SK-N-SH (cell line): ENCODE measurements around the gene WWTR1. TPM values are rescaled to one million over a fixed set of nuclear protein-coding genes. Genes with fewer than 3 reads are reported as not detected.

Experiments
- CTCF ChIA-PET: fragments of 300-600, 350-600 bp; formaldehyde crosslinking; extraction: SDS; loops from one replicate; lab custom pipeline; 2021; lab: Yijun Ruan, JAX
- POLR2A ChIA-PET: fragments of 350-600 bp; sonication (Branson Sonifier 250); formaldehyde crosslinking; extraction: SDS; loops from one replicate; lab custom pipeline; 2020; ENCODE audit warnings: antibody characterized with exemption, inconsistent platforms; lab: Yijun Ruan, JAX
- DNase-seq: peaks from one replicate; pipeline ENCODE4 v3.0.0; 2012
- H2AFZ ChIP-seq: fragments of 200-600 bp; sonication (generic); 2 replicates; pipeline ENCODE4 v1.8.1; 2016; ENCODE audit warnings: antibody characterized with exemption, mild to moderate bottlenecking, low read depth
- H3F3A ChIP-seq: fragments of 200-600 bp; sonication (generic); replicated peaks from 2 replicates; pipeline ENCODE3; 2016; ENCODE audit warnings: antibody characterized with exemption, mild to moderate bottlenecking; ENCODE audit not compliant: insufficient read depth
- H3K27ac ChIP-seq, 2 experiments: fragments of 200-500 bp in 1 of 2; fragments of 200-600 bp in 1 of 2; sonication (Bioruptor generic) in 1 of 2; sonication (generic), shearing (Covaris generic) in 1 of 2; 2 replicates each; pipeline versions ENCODE4 v1.5.1 to v1.6.1; 2014 to 2016; ENCODE audit warnings: low read depth in 2 of 2, inconsistent platforms in 1 of 2, low read length in 1 of 2, mild to moderate bottlenecking in 1 of 2, mixed read lengths in 1 of 2
- H3K27me3 ChIP-seq: fragments of 200-600 bp; sonication (generic), shearing (Covaris generic); 2 replicates; pipeline ENCODE4 v1.6.1; 2016; ENCODE audit warnings: mixed run types; ENCODE audit not compliant: insufficient read depth
- H3K36me3 ChIP-seq, 2 experiments: fragments of 200-500 bp in 1 of 2; fragments of 200-600 bp in 1 of 2; sonication (Bioruptor generic) in 1 of 2; sonication (generic) in 1 of 2; replicated peaks in 1 of 2; 2 replicates each; pipeline versions ENCODE3 to v1.5.1; 2014 to 2016; ENCODE audit warnings: low read length in 1 of 2, mild to moderate bottlenecking in 1 of 2; ENCODE audit not compliant: insufficient read depth in 2 of 2, control insufficient read depth in 1 of 2
- H3K4me1 ChIP-seq, 2 experiments: fragments of 200-500 bp in 1 of 2; fragments of 200-600 bp in 1 of 2; sonication (Bioruptor generic) in 1 of 2; sonication (generic), shearing (Covaris generic) in 1 of 2; 2 replicates each; pipeline versions ENCODE4 v1.5.1 to v1.6.1; 2014 to 2016; ENCODE audit warnings: low read depth in 1 of 2, low read length in 1 of 2, mixed run types in 1 of 2; ENCODE audit not compliant: insufficient read depth in 2 of 2, control insufficient read depth in 1 of 2
- H3K4me2 ChIP-seq: fragments of 200-600 bp; sonication (generic), shearing (Covaris generic); 2 replicates; pipeline ENCODE4 v1.6.1; 2017; ENCODE audit warnings: mixed run types
- H3K4me3 ChIP-seq, 2 experiments: fragments of 200-500 bp in 1 of 2; fragments of 200-600 bp in 1 of 2; sonication (Bioruptor generic) in 1 of 2; sonication (generic), shearing (Covaris generic) in 1 of 2; 2 replicates each; pipeline versions ENCODE4 v1.5.1 to v1.8.1; 2014 to 2016; ENCODE audit warnings: low read depth in 2 of 2, inconsistent platforms in 1 of 2, low read length in 1 of 2, mild to moderate bottlenecking in 1 of 2, mixed read lengths in 1 of 2, moderate library complexity in 1 of 2
- H3K79me2 ChIP-seq: fragments of 200-600 bp; sonication (generic); 2 replicates; pipeline ENCODE4 v1.8.1; 2017; ENCODE audit warnings: mild to moderate bottlenecking; ENCODE audit not compliant: insufficient read depth
- H3K9ac ChIP-seq: fragments of 200-600 bp; sonication (generic); 2 replicates; pipeline ENCODE4 v1.6.1; 2017; ENCODE audit warnings: mixed run types
- H3K9me2 ChIP-seq: fragments of 200-600 bp; sonication (generic); 2 replicates; pipeline ENCODE4 v1.6.1; 2017; ENCODE audit warnings: mixed run types
- H3K9me3 ChIP-seq: fragments of 200-600 bp; sonication (generic); 2 replicates; pipeline ENCODE4 v1.6.1; 2017; ENCODE audit warnings: mixed run types, mild to moderate bottlenecking, moderate library complexity
- H4K20me1 ChIP-seq: fragments of 200-600 bp; sonication (generic); 2 replicates; pipeline ENCODE4 v1.6.1; 2017; ENCODE audit warnings: mild to moderate bottlenecking, mixed run types; ENCODE audit not compliant: insufficient read depth
- CHD2 ChIP-seq: fragments of 150-350 bp; IDR thresholded peaks from 2 replicates; pipeline ENCODE4 v1.6.1; 2018; ENCODE audit warnings: low read length; ENCODE audit not compliant: partially characterized antibody
- CTCF ChIP-seq: fragments of 200-600 bp; sonication (generic); IDR thresholded peaks from 2 replicates; pipeline ENCODE4 v1.6.1; 2017; ENCODE audit warnings: antibody characterized with exemption, mild to moderate bottlenecking, moderate library complexity
- ELF1 ChIP-seq: IDR thresholded peaks from 2 replicates; pipeline ENCODE4 v1.4.0; 2012
- EP300 ChIP-seq, 2 experiments: IDR thresholded peaks; 2 replicates each; pipeline versions ENCODE4 v1.4.0 to v1.6.1; 2012; ENCODE audit warnings: borderline replicate concordance in 1 of 2, low read depth in 1 of 2, low read length in 1 of 2
- FOSL2 ChIP-seq: IDR thresholded peaks from 2 replicates; pipeline ENCODE4 v1.4.0; 2012; ENCODE audit warnings: low read depth, mild to moderate bottlenecking, moderate library complexity, borderline replicate concordance
- FOXM1 ChIP-seq: IDR thresholded peaks from 2 replicates; pipeline ENCODE4 v1.4.0; 2012; ENCODE audit warnings: low read depth, mild to moderate bottlenecking
- JUND ChIP-seq: IDR thresholded peaks from 2 replicates; pipeline ENCODE4 v1.4.0; 2012
- MAX ChIP-seq: IDR thresholded peaks from 2 replicates; pipeline ENCODE4 v1.4.0; 2012; ENCODE audit warnings: low read depth
- MEF2A ChIP-seq: IDR thresholded peaks from 2 replicates; pipeline ENCODE4 v1.4.0; 2012; ENCODE audit warnings: low read depth, borderline replicate concordance
- NFIC ChIP-seq: IDR thresholded peaks from 2 replicates; pipeline ENCODE4 v1.4.0; 2012; ENCODE audit warnings: borderline replicate concordance
- PBX3 ChIP-seq: IDR thresholded peaks from 2 replicates; pipeline ENCODE4; 2012
- RAD21 ChIP-seq: IDR thresholded peaks from 2 replicates; pipeline ENCODE4 v1.6.1; 2012; ENCODE audit warnings: mild to moderate bottlenecking, low read length
- RCOR1 ChIP-seq: fragments of 150-350 bp; IDR thresholded peaks from 2 replicates; pipeline ENCODE4 v1.6.1; 2017; ENCODE audit warnings: antibody characterized with exemption, low read length
- RXRA ChIP-seq: IDR thresholded peaks from 2 replicates; pipeline ENCODE4 v1.4.0; 2012; ENCODE audit warnings: low read depth, mild to moderate bottlenecking, borderline replicate concordance
- SIN3A ChIP-seq: IDR thresholded peaks from 2 replicates; pipeline ENCODE4 v1.6.1; 2012; ENCODE audit warnings: low read depth, mild to moderate bottlenecking, low read length, moderate library complexity, borderline replicate concordance
- SMC3 ChIP-seq: IDR thresholded peaks from 2 replicates; pipeline ENCODE4 v1.6.1; 2012; ENCODE audit warnings: low read depth, low read length, improper control_type of control experiment
- TAF1 ChIP-seq: IDR thresholded peaks from 2 replicates; pipeline ENCODE4 v1.6.1; 2012; ENCODE audit warnings: low read depth, mild to moderate bottlenecking, low read length, moderate library complexity, borderline replicate concordance
- TCF12 ChIP-seq: IDR thresholded peaks from 2 replicates; pipeline ENCODE4 v1.4.0; 2012
- TEAD4 ChIP-seq: IDR thresholded peaks from 2 replicates; pipeline ENCODE4 v1.4.0; 2012; ENCODE audit warnings: mild to moderate bottlenecking, borderline replicate concordance; ENCODE audit not compliant: insufficient read depth
- ZBTB33 ChIP-seq: IDR thresholded peaks from 2 replicates; pipeline ENCODE4 v1.4.0; 2012; ENCODE audit warnings: low read depth, borderline replicate concordance
- WGBS: methylation state at CpG from one replicate; pipeline ENCODE4 v1.1.6; 2017; ENCODE audit warnings: low lambda C conversion rate; 5-methylcytosine and 5-hydroxymethylcytosine counted together
- polyA plus RNA-seq, 3 experiments: library from polyadenylated mRNA; depleted of rRNA; stranded (reverse); fragments of >200 nt; gene quantifications; 2 replicates each; pipeline ENCODE4 v1.2.3, GENCODE V29; 2012

The WWTR1 gene
- polyA plus RNA-seq, 1 of the 3 experiments (the other 2 are of a cell fraction) = 60.6 TPM

- DNase-seq = no peak
Observed at GRCh38 chr3:149579838-149580542, 77.8 kb downstream of the WWTR1 start.

GRCh38 chr3:149579161-149579560 is 78.7 kb downstream of the WWTR1 start:
- DNase-seq = no peak
- no peak overlapping the region for H2AFZ ChIP-seq
- peaks cover 45% of the 10 kb centered on the region for H3K79me2 ChIP-seq
- H3K9ac ChIP-seq = peak overlapping the region; percentile 43; the same call in 1 of the 2 replicates
- no peak overlapping the region for H3K4me3 ChIP-seq
- no peaks in the 10 kb centered on the region for H3K9me2 ChIP-seq
- peak overlapping the region; percentile 68 for H3K4me2 ChIP-seq
- H3K27ac ChIP-seq = peak overlapping the region; percentile 34 to 100; a peak in 3 of 4 replicates
- peaks cover 68% of the 10 kb centered on the region for H3F3A ChIP-seq
- no peaks in the 10 kb centered on the region for H3K27me3 ChIP-seq
- H3K9me3 ChIP-seq = no peaks in the 10 kb centered on the region
- ChIA-PET CTCF (interaction anchor here (1.5 to 5.0 kb wide), 3 partner anchors 10 to 138 kb away, joined by 3 to 26 read pairs (median 6); no protein-coding TSS in a partner anchor), POLR2A (no interaction called here)
- no peaks in the 10 kb centered on the region for H3K36me3 ChIP-seq
- 92% methylated on average over 1 of the region's 1 CpG for WGBS
- H4K20me1 ChIP-seq = no peaks in the 10 kb centered on the region
- H3K4me1 ChIP-seq = peaks cover 12 to 77% of the 10 kb centered on the region in 2 experiments; a peak in 3 of 4 replicates
- TF ChIP-seq TAF1 (no peak), MEF2A (no peak), SMC3 (no peak), CHD2 (no peak), TCF12 (no peak), MAX (no peak), RXRA (no peak), TEAD4 (no peak), ZBTB33 (no peak), SIN3A (no peak), RCOR1 (no peak), CTCF (no peak), ELF1 (no peak)

More at GRCh38 chr3:149579838-149580542, 77.8 kb downstream of the WWTR1 start:
- CTCF ChIA-PET = interaction anchor here (1.0 to 5.0 kb wide), 5 partner anchors 11 to 137 kb away, joined by 3 to 26 read pairs (median 5); no protein-coding TSS in a partner anchor
- Histone ChIP-seq H3K36me3 (no peaks in the 10 kb centered on the region), H3K4me2 (peak overlapping the region; percentile 68), H3K9ac (peak overlapping the region; percentile 59; the same call in 1 of the 2 replicates), H3K4me1 (peaks cover 12 to 76% of the 10 kb centered on the region in 2 experiments; a peak in 3 of 4 replicates), H3K9me3 (no peaks in the 10 kb centered on the region), H3K79me2 (peaks cover 49% of the 10 kb centered on the region), H3F3A (peaks cover 60% of the 10 kb centered on the region), H3K27ac (peak overlapping the region; percentile 48 to 100; a peak in 3 of 4 replicates), H3K27me3 (no peaks in the 10 kb centered on the region), H3K4me3 (no peak overlapping the region; a peak in 1 of 4 replicates), H2AFZ (no peak overlapping the region), H4K20me1 (no peaks in the 10 kb centered on the region), H3K9me2 (no peaks in the 10 kb centered on the region)
- WGBS = 31% methylated on average over 4 of the region's 4 CpGs
- POLR2A ChIA-PET = no interaction called here
- no peak for TF ChIP-seq TAF1
- peak; percentile 66 for TF ChIP-seq JUND
- TF ChIP-seq PBX3 = peak; percentile 65; the same call in 1 of the 2 replicates
- peak; percentile 57; the same call in 1 of the 2 replicates for TF ChIP-seq TEAD4
- TF ChIP-seq TCF12 = peak; percentile 81
- peak; percentile 68 for TF ChIP-seq NFIC
- TF ChIP-seq FOSL2 = peak; percentile 70
- 0 out of 2 replicates have a peak, but pooled peaks have one; percentile 60 for TF ChIP-seq FOXM1
- peak; percentile 74 for TF ChIP-seq MEF2A
- no peak; the same call in 1 of the 2 replicates for TF ChIP-seq RXRA
- TF ChIP-seq EP300 (IDR thresholded peaks at IDR 0.05; ENCODE audit: borderline replicate concordance in 1 of 2, low read depth in 1 of 2, low read length in 1 of 2) = peak in 1 of 2 experiments; percentile 60; a peak in 2 of 4 replicates
- TF ChIP-seq MAX = 0 out of 2 replicates have a peak, but pooled peaks have one; percentile 32
- no peak for TF ChIP-seq RAD21
